K562 (cell line): ENCODE data around the gene KRT76. TPM values are rescaled to one million over a fixed set of nuclear protein-coding genes. Genes with fewer than 3 reads are reported as not detected.

ENCODE experiments used
- REST ChIP-seq, 2 experiments: fragments of 450-650 bp; formaldehyde crosslinking in 1 of 2; IDR thresholded peaks; 2 replicates each; pipeline versions ENCODE4 v1.4.0 to v1.6.1; 2014 to 2020; ENCODE audit warnings: mild to moderate bottlenecking in 2 of 2, borderline replicate concordance in 1 of 2, low read depth in 1 of 2
- ZFP30 ChIP-seq: fragments of 250-450 bp; sonication (Bioruptor Pico); IDR thresholded peaks from 2 replicates; pipeline ENCODE4 v1.8.0; 2022; ENCODE audit warnings: moderate library complexity, mild to moderate bottlenecking, inconsistent platforms, borderline replicate concordance
- ZNF263 ChIP-seq: sonication (generic); formaldehyde crosslinking; IDR thresholded peaks from 2 replicates; pipeline ENCODE4 v1.8.0; 2022; ENCODE audit warnings: mild to moderate bottlenecking, missing genetic modification reagents, borderline replicate concordance
- polyA plus RNA-seq, 8 experiments: library from polyadenylated mRNA; depleted of rRNA in 4 of 8; stranded (reverse) in 5 of 8; unstranded in 3 of 8; fragments of >200 nt; fragmentation: Nextera tagmentation in 2 of 8; fragmentation: Illumina TruSeq in 1 of 8; extraction: Ambion mirVana in 2 of 8; extraction: Trizol in 1 of 8; gene quantifications; 2 replicates each; pipeline versions ENCODE4 v1.2.1 to v1.2.3, GENCODE V29; 2011 to 2014; ENCODE audit warnings: inconsistent platforms in 1 of 8, missing spikeins in 1 of 8
- total RNA-seq, 7 experiments: library from RNA; depleted of rRNA in 6 of 7; stranded (reverse); fragments of >200 nt in 6 of 7; fragmentation: Illumina TruSeq in 2 of 7; extraction: Trizol in 2 of 7; gene quantifications; 2 replicates each; pipeline versions ENCODE4 v1.2.1 to v1.2.3, GENCODE V29; 2011 to 2021; ENCODE audit warnings: low replicate concordance in 1 of 7

The KRT76 gene
- total and polyA plus RNA-seq, 9 of the 15 experiments (the other 6 are each of a cell fraction or from before 2014, with no cell fraction given), result not detected

DNA sequence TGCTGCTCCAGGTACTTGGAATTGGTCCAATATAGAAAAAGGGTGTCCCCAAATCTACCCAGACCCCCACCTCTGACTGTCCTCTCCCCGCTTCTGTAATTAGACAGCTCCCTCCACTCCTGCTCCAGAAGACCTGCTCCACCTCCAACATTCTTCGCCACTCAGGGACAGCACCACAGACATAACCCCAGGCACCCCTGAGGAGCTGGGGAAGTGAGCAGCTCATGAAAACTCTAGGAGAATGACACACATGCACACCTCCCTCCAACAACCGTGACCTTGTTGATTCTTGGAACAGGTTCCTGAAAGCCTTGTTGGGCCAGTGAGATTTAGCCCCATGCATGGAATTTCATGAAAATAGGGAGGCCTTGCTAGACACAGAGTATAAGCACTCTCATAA is 28.6 kb upstream of the KRT76 start (continued):
- TF ChIP-seq REST (IDR thresholded peaks at IDR 0.05; ENCODE audit: borderline replicate concordance), result no peak
- no peak for TF ChIP-seq REST (CRISPR knock-in tag; IDR thresholded peaks at IDR 0.05; ENCODE audit: low read depth)
- no peak for TF ChIP-seq ZNF263 (CRISPR knock-in tag)
- no peak for TF ChIP-seq ZFP30 (CRISPR knock-in tag)
